H9 (cell line): ENCODE results near the gene DDX1. TPM values are rescaled to one million over a fixed set of nuclear protein-coding genes. Genes with fewer than 3 reads are reported as not detected.

ENCODE experiments used
- DNase-seq: peaks from one replicate; pipeline ENCODE4 v3.0.0-alpha.2; 2017
- H2AFZ ChIP-seq: one replicate; pipeline ENCODE4 v1.6.1; 2013; ENCODE audit warnings: mild to moderate bottlenecking, low read length, control low read depth, moderate library complexity
- H2AK5ac ChIP-seq: 2 replicates; pipeline ENCODE4 v1.6.1; 2013; ENCODE audit warnings: low read length, control low read depth, mixed read lengths; ENCODE audit not compliant: insufficient read length
- H2BK120ac ChIP-seq: one replicate; pipeline ENCODE4 v1.6.1; 2013; ENCODE audit warnings: low read depth, mild to moderate bottlenecking, low read length, control low read depth, inconsistent platforms; ENCODE audit not compliant: poor library complexity, severe bottlenecking
- H2BK12ac ChIP-seq: 2 replicates; pipeline ENCODE4 v1.6.1; 2013; ENCODE audit warnings: low read length, control low read depth, mixed read lengths, low read depth; ENCODE audit not compliant: insufficient read length
- H2BK15ac ChIP-seq: 2 replicates; pipeline ENCODE4 v1.6.1; 2013; ENCODE audit warnings: low read depth, low read length, control low read depth
- H2BK20ac ChIP-seq: one replicate; pipeline ENCODE4 v1.6.1; 2013; ENCODE audit warnings: low read depth, mild to moderate bottlenecking, low read length, control low read depth, inconsistent platforms; ENCODE audit not compliant: poor library complexity, severe bottlenecking
- H2BK5ac ChIP-seq: 2 replicates; pipeline ENCODE4 v1.6.1; 2013; ENCODE audit warnings: low read length, control low read depth, mixed read lengths; ENCODE audit not compliant: insufficient read length
- H3K14ac ChIP-seq: 2 replicates; pipeline ENCODE4 v1.6.1; 2013; ENCODE audit warnings: low read length, control low read depth; ENCODE audit not compliant: insufficient read depth
- H3K18ac ChIP-seq: 2 replicates; pipeline ENCODE4 v1.6.1; 2013; ENCODE audit warnings: low read depth, mild to moderate bottlenecking, mixed read lengths, low read length, control low read depth; ENCODE audit not compliant: insufficient read length
- H3K23ac ChIP-seq: 2 replicates; pipeline ENCODE4 v1.6.1; 2013; ENCODE audit warnings: low read length, control low read depth, mixed read lengths, low read depth; ENCODE audit not compliant: insufficient read length
- H3K23me2 ChIP-seq: 2 replicates; pipeline ENCODE4 v1.6.1; 2013; ENCODE audit warnings: low read depth, mild to moderate bottlenecking, mixed read lengths, low read length, control low read depth; ENCODE audit not compliant: insufficient read length, poor library complexity, severe bottlenecking
- H3K27ac ChIP-seq: 2 replicates; pipeline ENCODE4 v1.5.1; 2013; ENCODE audit warnings: low read length, control low read depth, mixed read lengths, low read depth; ENCODE audit not compliant: insufficient read length
- H3K27me3 ChIP-seq: 2 replicates; pipeline ENCODE4 v1.6.1; 2013; ENCODE audit warnings: low read length, control low read depth, inconsistent platforms; ENCODE audit not compliant: insufficient read depth
- H3K4ac ChIP-seq: 2 replicates; pipeline ENCODE4 v1.6.1; 2013; ENCODE audit warnings: low read depth, mild to moderate bottlenecking, control low read depth, inconsistent platforms, low read length, moderate library complexity
- H3K4me1 ChIP-seq: 2 replicates; pipeline ENCODE4 v1.6.1; 2013; ENCODE audit warnings: low read length, control low read depth, inconsistent platforms; ENCODE audit not compliant: insufficient read depth
- H3K4me2 ChIP-seq: 2 replicates; pipeline ENCODE4 v1.6.1; 2013; ENCODE audit warnings: low read length, control low read depth, mixed read lengths; ENCODE audit not compliant: insufficient read length, insufficient read depth
- H3K56ac ChIP-seq: 2 replicates; pipeline ENCODE4 v1.6.1; 2013; ENCODE audit warnings: low read depth, mild to moderate bottlenecking, mixed read lengths, low read length, control low read depth; ENCODE audit not compliant: insufficient read length
- H3K79me1 ChIP-seq: 2 replicates; pipeline ENCODE4 v1.6.1; 2013; ENCODE audit warnings: low read depth, mild to moderate bottlenecking, moderate library complexity, low read length, control low read depth, inconsistent platforms; ENCODE audit not compliant: insufficient read depth, poor library complexity, severe bottlenecking
- H3K79me2 ChIP-seq: 2 replicates; pipeline ENCODE4 v1.6.1; 2013; ENCODE audit warnings: low read length, control low read depth, inconsistent platforms; ENCODE audit not compliant: insufficient read depth
- H3K9ac ChIP-seq: 2 replicates; pipeline ENCODE4 v1.6.1; 2013; ENCODE audit warnings: low read length, control low read depth, mixed read lengths; ENCODE audit not compliant: insufficient read length; ENCODE audit errors: extremely low read depth
- H3K9me3 ChIP-seq: one replicate; pipeline ENCODE4 v1.6.1; 2013; ENCODE audit warnings: low read depth, low read length, inconsistent platforms; ENCODE audit not compliant: control insufficient read depth
- H3T11ph ChIP-seq: one replicate; pipeline ENCODE4 v1.6.1; 2013; ENCODE audit warnings: mild to moderate bottlenecking, low read length, control low read depth, inconsistent platforms
- H4K20me1 ChIP-seq: one replicate; pipeline ENCODE4 v1.6.1; 2013; ENCODE audit not compliant: control insufficient read depth, insufficient read length, insufficient read depth
- H4K5ac ChIP-seq: 2 replicates; pipeline ENCODE4 v1.6.1; 2013; ENCODE audit warnings: low read depth, mild to moderate bottlenecking, mixed read lengths, low read length, control low read depth; ENCODE audit not compliant: insufficient read length
- H4K8ac ChIP-seq: replicated peaks from 2 replicates; pipeline ENCODE4 v1.6.1; 2013; ENCODE audit warnings: low read length, control low read depth, mixed read lengths, low read depth; ENCODE audit not compliant: insufficient read length
- H4K91ac ChIP-seq: 2 replicates; pipeline ENCODE4 v1.6.1; 2013; ENCODE audit warnings: low read depth, mild to moderate bottlenecking, moderate library complexity, mixed read lengths, low read length, control low read depth; ENCODE audit not compliant: insufficient read length
- H3K27ac Mint-ChIP-seq, 3 experiments: 2 replicates in 2 of 3; 3 replicates in 1 of 3; pipeline ENCODE4 v1.8.0; 2020 to 2021; ENCODE audit warnings: mixed read lengths in 3 of 3, mild to moderate bottlenecking in 1 of 3, moderate library complexity in 1 of 3
- H3K27me3 Mint-ChIP-seq: 2 replicates; pipeline ENCODE4 v1.8.0; 2021; ENCODE audit warnings: low read depth, mild to moderate bottlenecking, moderate library complexity, mixed read lengths
- H3K36me3 Mint-ChIP-seq, 3 experiments: 2 replicates in 2 of 3; 3 replicates in 1 of 3; pipeline ENCODE4 v1.8.0; 2020 to 2021; ENCODE audit warnings: low read depth in 3 of 3, mixed read lengths in 3 of 3; ENCODE audit not compliant: insufficient read depth in 1 of 3
- H3K4me1 Mint-ChIP-seq, 2 experiments: 2 replicates each; pipeline ENCODE4 v1.8.0; 2020; ENCODE audit warnings: mixed read lengths in 2 of 2
- H3K4me3 Mint-ChIP-seq, 2 experiments: 2 replicates in 1 of 2; 3 replicates in 1 of 2; pipeline ENCODE4 v1.8.0; 2020 to 2021; ENCODE audit warnings: mild to moderate bottlenecking in 2 of 2, mixed read lengths in 2 of 2, moderate library complexity in 1 of 2
- H3K9me3 Mint-ChIP-seq, 2 experiments: 2 replicates in 1 of 2; 3 replicates in 1 of 2; pipeline ENCODE4 v1.8.0; 2020; ENCODE audit warnings: mild to moderate bottlenecking in 2 of 2, mixed read lengths in 2 of 2, moderate library complexity in 1 of 2
- CTCF ChIP-seq: fragments of 200-600 bp; sonication (generic); conservative IDR thresholded peaks from 3 replicates; pipeline ENCODE4 v1.8.0; 2021; ENCODE audit warnings: antibody characterized with exemption, mild to moderate bottlenecking
- WGBS: extraction: QIAGEN DNeasy Blood & Tissue Kit; methylation state at CpG from one replicate; pipeline ENCODE4 v1.1.7; 2013; ENCODE audit warnings: missing lambda C conversion rate, low lambda C conversion rate, mixed read lengths; ENCODE audit not compliant: insufficient read length; ENCODE audit errors: extremely low coverage; 5-methylcytosine and 5-hydroxymethylcytosine counted together
- total RNA-seq: library from RNA; stranded (reverse); gene quantifications from 2 replicates; pipeline ENCODE4 v1.2.1, GENCODE V29; 2021

Gene DDX1
- total RNA-seq, 1 experiment from 2014 or later: 120 TPM

GRCh38 chr2:15543053-15543452 is 48.6 kb upstream of the DDX1 start:
- DNase-seq: no peak
- Histone ChIP-seq H2AFZ (no peak overlapping the region), H3K18ac (no peak overlapping the region), H2BK12ac (no peak overlapping the region), H3K4ac (no peak overlapping the region), H3K14ac (no peak overlapping the region), H4K91ac (no peak overlapping the region), H3K9me3 (no peaks in the 10 kb centered on the region), H3K4me1 (no peaks in the 10 kb centered on the region), H2BK15ac (no peak overlapping the region), H4K20me1 (no peaks in the 10 kb centered on the region), H3K56ac (no peak overlapping the region), H4K8ac (no peak overlapping the region), H2BK5ac (no peak overlapping the region), H3K4me2 (no peak overlapping the region), H3K9ac (no peak overlapping the region), H2AK5ac (no peak overlapping the region), H2BK20ac (no peak overlapping the region), H3K27ac (no peak overlapping the region), H3K79me2 (no peaks in the 10 kb centered on the region), H3K23me2 (no peaks in the 10 kb centered on the region), H4K5ac (no peak overlapping the region), H3K27me3 (no peaks in the 10 kb centered on the region), H3K79me1 (no peaks in the 10 kb centered on the region), H3K23ac (no peak overlapping the region), H2BK120ac (no peak overlapping the region), H3T11ph (no peak overlapping the region)
- Mint-ChIP-seq H3K27me3 (no peaks in the 10 kb centered on the region), H3K4me3 (no peak overlapping the region), H3K4me1 (no peaks in the 10 kb centered on the region; a peak in 1 of 4 replicates), H3K9me3 (peaks cover 0 to 3% of the 10 kb centered on the region in 2 experiments; a peak in 3 of 5 replicates), H3K36me3 (peaks cover 6 to 14% (median 9%) of the 10 kb centered on the region in 3 experiments; a peak in 6 of 7 replicates), H3K27ac (peak overlapping the region in 1 of 3 experiments; percentile 30; a peak in 1 of 7 replicates)
- whole genome bisulfite sequencing: no CpG with 5 or more reads among the region's 3 CpGs
- no peak for TF ChIP-seq CTCF
